IPS-20b (cell line): ENCODE data around the gene SLC2A8.
A peak's percentile ranks its signal among the peaks of the same experiment; 100 is the strongest.

Source experiments
- H3K27ac ChIP-seq: one replicate; pipeline ENCODE4 v1.5.1; 2013; ENCODE audit warnings: low read length
- H3K27me3 ChIP-seq: 2 replicates; pipeline ENCODE4 v1.6.1; 2013; ENCODE audit warnings: mild to moderate bottlenecking, low read length, inconsistent platforms; ENCODE audit not compliant: insufficient read depth
- H3K36me3 ChIP-seq: 2 replicates; pipeline ENCODE4 v1.6.1; 2013; ENCODE audit warnings: low read depth, mild to moderate bottlenecking, inconsistent platforms, low read length, moderate library complexity; ENCODE audit not compliant: insufficient read depth
- H3K4me1 ChIP-seq: 2 replicates; pipeline ENCODE4 v1.6.1; 2013; ENCODE audit warnings: mild to moderate bottlenecking, control low read depth, inconsistent platforms, low read length, moderate library complexity; ENCODE audit not compliant: insufficient read depth
- H3K4me3 ChIP-seq: 2 replicates; pipeline ENCODE4 v1.5.1; 2013; ENCODE audit warnings: mild to moderate bottlenecking, low read length, inconsistent platforms
- H3K9ac ChIP-seq: 2 replicates; pipeline ENCODE4 v1.6.1; 2013; ENCODE audit warnings: low read depth, mild to moderate bottlenecking, inconsistent platforms, low read length, moderate library complexity
- H3K9me3 ChIP-seq: 2 replicates; pipeline ENCODE4 v1.6.1; 2013; ENCODE audit warnings: mild to moderate bottlenecking, low read depth, low read length, inconsistent platforms; ENCODE audit not compliant: insufficient read depth

SLC2A8 gene

GRCh38 chr9:127452691-127453090, 55.7 kb downstream of the SLC2A8 start:
- H3K27me3 ChIP-seq, result no peaks in the 10 kb centered on the region
- H3K36me3 ChIP-seq, result peaks cover 48% of the 10 kb centered on the region
- H3K4me3 ChIP-seq, result peak overlapping the region; percentile 95
- peak overlapping the region; percentile 99; the same call in 1 of the 2 replicates for H3K9ac ChIP-seq
- H3K4me1 ChIP-seq, result peaks cover 5% of the 10 kb centered on the region; the same call in 1 of the 2 replicates
- H3K9me3 ChIP-seq, result no peaks in the 10 kb centered on the region
- H3K27ac ChIP-seq, result no peak overlapping the region

- peaks cover 35% of the 10 kb centered on the region for H3K36me3 ChIP-seq
Measured at GRCh38 chr9:127455324-127455992, 58.5 kb downstream of the SLC2A8 start.

GRCh38 chr9:127457191-127457878, 60.4 kb downstream of the SLC2A8 start:
- no peak overlapping the region for H3K9ac ChIP-seq
- H3K27me3 ChIP-seq, result no peaks in the 10 kb centered on the region
- no peaks in the 10 kb centered on the region for H3K9me3 ChIP-seq
- peaks cover 5% of the 10 kb centered on the region; the same call in 1 of the 2 replicates for H3K4me1 ChIP-seq
- H3K27ac ChIP-seq, result no peak overlapping the region
- no peak overlapping the region for H3K4me3 ChIP-seq
- H3K36me3 ChIP-seq, result peaks cover 47% of the 10 kb centered on the region

More at GRCh38 chr9:127455324-127455992, 58.5 kb downstream of the SLC2A8 start:
- Histone ChIP-seq H3K9ac (no peak overlapping the region), H3K9me3 (no peaks in the 10 kb centered on the region), H3K27ac (no peak overlapping the region), H3K27me3 (no peaks in the 10 kb centered on the region), H3K4me1 (peaks cover 5% of the 10 kb centered on the region; the same call in 1 of the 2 replicates), H3K4me3 (no peak overlapping the region)
